Measurements from ENCODE around the gene MCTP2.

The MCTP2 gene

GRCh38 chr15:94421706-94422105 is 190.3 kb downstream of the MCTP2 start:
- no peak overlapping the region for H3K9ac ChIP-seq (ENCODE audit: low read length)
- no peaks in the 10 kb centered on the region for H3K9me3 ChIP-seq (ENCODE audit: control insufficient read depth, low read length)
- no peaks in the 10 kb centered on the region for H3K36me3 ChIP-seq (ENCODE audit: control insufficient read depth, insufficient read depth, low read length)
- no peaks in the 10 kb centered on the region for H3K27me3 ChIP-seq (ENCODE audit: control insufficient read depth, insufficient read depth, low read length)
- no peaks in the 10 kb centered on the region for H3K4me1 ChIP-seq (ENCODE audit: control insufficient read depth, insufficient read depth, low read length)
- H3K4me3 ChIP-seq (ENCODE audit: low read length), result no peak overlapping the region

GRCh38 chr15:94432279-94432678 is 200.9 kb downstream of the MCTP2 start:
- no peaks in the 10 kb centered on the region for H3K36me3 ChIP-seq (ENCODE audit: control insufficient read depth, insufficient read depth, low read length)
- no peak overlapping the region for H3K4me3 ChIP-seq (ENCODE audit: low read length)
- H3K27me3 ChIP-seq (ENCODE audit: control insufficient read depth, insufficient read depth, low read length), result no peaks in the 10 kb centered on the region
- H3K9me3 ChIP-seq (ENCODE audit: control insufficient read depth, low read length), result no peaks in the 10 kb centered on the region
- H3K9ac ChIP-seq (ENCODE audit: low read length), result no peak overlapping the region
- no peaks in the 10 kb centered on the region for H3K4me1 ChIP-seq (ENCODE audit: control insufficient read depth, insufficient read depth, low read length)

GRCh38 chr15:94439158-94439557 is 207.8 kb downstream of the MCTP2 start:
- Histone ChIP-seq H3K4me3 (ENCODE audit: low read length) (no peak overlapping the region), H3K9ac (ENCODE audit: low read length) (no peak overlapping the region), H3K36me3 (ENCODE audit: control insufficient read depth, insufficient read depth, low read length) (no peaks in the 10 kb centered on the region), H3K9me3 (ENCODE audit: control insufficient read depth, low read length) (no peaks in the 10 kb centered on the region), H3K4me1 (ENCODE audit: control insufficient read depth, insufficient read depth, low read length) (no peaks in the 10 kb centered on the region), H3K27me3 (ENCODE audit: control insufficient read depth, insufficient read depth, low read length) (no peaks in the 10 kb centered on the region)

- no peaks in the 10 kb centered on the region for H3K36me3 ChIP-seq (ENCODE audit: control insufficient read depth, insufficient read depth, low read length)
- H3K9ac ChIP-seq (ENCODE audit: low read length), result no peak overlapping the region
- no peaks in the 10 kb centered on the region for H3K27me3 ChIP-seq (ENCODE audit: control insufficient read depth, insufficient read depth, low read length)
- no peaks in the 10 kb centered on the region for H3K4me1 ChIP-seq (ENCODE audit: control insufficient read depth, insufficient read depth, low read length)
- no peaks in the 10 kb centered on the region for H3K9me3 ChIP-seq (ENCODE audit: control insufficient read depth, low read length)
- no peak overlapping the region for H3K4me3 ChIP-seq (ENCODE audit: low read length)
Observed at GRCh38 chr15:94441760-94442159, 210.4 kb downstream of the MCTP2 start.

GRCh38 chr15:94442480-94442879 is 211.1 kb downstream of the MCTP2 start:
- no peaks in the 10 kb centered on the region for H3K9me3 ChIP-seq (ENCODE audit: control insufficient read depth, low read length)
- no peaks in the 10 kb centered on the region for H3K36me3 ChIP-seq (ENCODE audit: control insufficient read depth, insufficient read depth, low read length)
- H3K9ac ChIP-seq (ENCODE audit: low read length), result no peak overlapping the region
- H3K4me3 ChIP-seq (ENCODE audit: low read length), result no peak overlapping the region
- no peaks in the 10 kb centered on the region for H3K4me1 ChIP-seq (ENCODE audit: control insufficient read depth, insufficient read depth, low read length)
- no peaks in the 10 kb centered on the region for H3K27me3 ChIP-seq (ENCODE audit: control insufficient read depth, insufficient read depth, low read length)

- H3K4me1 ChIP-seq (ENCODE audit: control insufficient read depth, insufficient read depth, low read length), result no peaks in the 10 kb centered on the region
- no peak overlapping the region for H3K4me3 ChIP-seq (ENCODE audit: low read length)
- no peak overlapping the region for H3K9ac ChIP-seq (ENCODE audit: low read length)
- H3K9me3 ChIP-seq (ENCODE audit: control insufficient read depth, low read length), result no peaks in the 10 kb centered on the region
- no peaks in the 10 kb centered on the region for H3K27me3 ChIP-seq (ENCODE audit: control insufficient read depth, insufficient read depth, low read length)
- no peaks in the 10 kb centered on the region for H3K36me3 ChIP-seq (ENCODE audit: control insufficient read depth, insufficient read depth, low read length)
Observed at GRCh38 chr15:94443186-94443585, 211.8 kb downstream of the MCTP2 start.

GRCh38 chr15:94445566-94446160 is 214.3 kb downstream of the MCTP2 start:
- Histone ChIP-seq H3K9me3 (ENCODE audit: control insufficient read depth, low read length) (no peaks in the 10 kb centered on the region), H3K4me3 (ENCODE audit: low read length) (no peak overlapping the region), H3K9ac (ENCODE audit: low read length) (no peak overlapping the region), H3K36me3 (ENCODE audit: control insufficient read depth, insufficient read depth, low read length) (no peaks in the 10 kb centered on the region), H3K4me1 (ENCODE audit: control insufficient read depth, insufficient read depth, low read length) (no peaks in the 10 kb centered on the region), H3K27me3 (ENCODE audit: control insufficient read depth, insufficient read depth, low read length) (no peaks in the 10 kb centered on the region)

- no peak overlapping the region for H3K4me3 ChIP-seq (ENCODE audit: low read length)
- no peaks in the 10 kb centered on the region for H3K36me3 ChIP-seq (ENCODE audit: control insufficient read depth, insufficient read depth, low read length)
- H3K4me1 ChIP-seq (ENCODE audit: control insufficient read depth, insufficient read depth, low read length), result no peaks in the 10 kb centered on the region
- no peaks in the 10 kb centered on the region for H3K9me3 ChIP-seq (ENCODE audit: control insufficient read depth, low read length)
- H3K9ac ChIP-seq (ENCODE audit: low read length), result no peak overlapping the region
- no peaks in the 10 kb centered on the region for H3K27me3 ChIP-seq (ENCODE audit: control insufficient read depth, insufficient read depth, low read length)
Observed at GRCh38 chr15:94446441-94446840, 215.1 kb downstream of the MCTP2 start.

- Histone ChIP-seq H3K4me3 (ENCODE audit: low read length) (no peak overlapping the region), H3K4me1 (ENCODE audit: control insufficient read depth, insufficient read depth, low read length) (no peaks in the 10 kb centered on the region), H3K9me3 (ENCODE audit: control insufficient read depth, low read length) (no peaks in the 10 kb centered on the region), H3K9ac (ENCODE audit: low read length) (no peak overlapping the region), H3K27me3 (ENCODE audit: control insufficient read depth, insufficient read depth, low read length) (no peaks in the 10 kb centered on the region), H3K36me3 (ENCODE audit: control insufficient read depth, insufficient read depth, low read length) (no peaks in the 10 kb centered on the region)
Observed at GRCh38 chr15:94451466-94451865, 220.1 kb downstream of the MCTP2 start.

GRCh38 chr15:94453227-94453988 is 222.0 kb downstream of the MCTP2 start:
- H3K36me3 ChIP-seq (ENCODE audit: control insufficient read depth, insufficient read depth, low read length), result no peaks in the 10 kb centered on the region
- no peaks in the 10 kb centered on the region for H3K4me1 ChIP-seq (ENCODE audit: control insufficient read depth, insufficient read depth, low read length)
- H3K4me3 ChIP-seq (ENCODE audit: low read length), result no peak overlapping the region
- no peaks in the 10 kb centered on the region for H3K9me3 ChIP-seq (ENCODE audit: control insufficient read depth, low read length)
- no peak overlapping the region for H3K9ac ChIP-seq (ENCODE audit: low read length)
- H3K27me3 ChIP-seq (ENCODE audit: control insufficient read depth, insufficient read depth, low read length), result no peaks in the 10 kb centered on the region

GRCh38 chr15:94455297-94455696 is 223.9 kb downstream of the MCTP2 start:
- Histone ChIP-seq H3K4me3 (ENCODE audit: low read length) (no peak overlapping the region), H3K4me1 (ENCODE audit: control insufficient read depth, insufficient read depth, low read length) (no peaks in the 10 kb centered on the region), H3K9ac (ENCODE audit: low read length) (no peak overlapping the region), H3K9me3 (ENCODE audit: control insufficient read depth, low read length) (no peaks in the 10 kb centered on the region), H3K27me3 (ENCODE audit: control insufficient read depth, insufficient read depth, low read length) (no peaks in the 10 kb centered on the region), H3K36me3 (ENCODE audit: control insufficient read depth, insufficient read depth, low read length) (no peaks in the 10 kb centered on the region)

- Histone ChIP-seq H3K4me1 (ENCODE audit: control insufficient read depth, insufficient read depth, low read length) (no peaks in the 10 kb centered on the region), H3K36me3 (ENCODE audit: control insufficient read depth, insufficient read depth, low read length) (no peaks in the 10 kb centered on the region), H3K4me3 (ENCODE audit: low read length) (no peak overlapping the region), H3K9me3 (ENCODE audit: control insufficient read depth, low read length) (no peaks in the 10 kb centered on the region), H3K27me3 (ENCODE audit: control insufficient read depth, insufficient read depth, low read length) (no peaks in the 10 kb centered on the region), H3K9ac (ENCODE audit: low read length) (no peak overlapping the region)
Observed at GRCh38 chr15:94456226-94456625, 224.9 kb downstream of the MCTP2 start.
